Osteoblast (primary cell): Measurements from ENCODE around the gene TFPI. TPM values are rescaled to one million over a fixed set of nuclear protein-coding genes. Genes with fewer than 3 reads are reported as not detected.

ENCODE experiments used
- DNase-seq: peaks from one replicate; pipeline ENCODE4 v3.0.0; 2011; ENCODE audit warnings: low spot score, mixed read lengths; ENCODE audit not compliant: insufficient read length; ENCODE audit errors: missing footprints
- H2AFZ ChIP-seq: 2 replicates; pipeline ENCODE4 v1.6.0; 2011; ENCODE audit warnings: mild to moderate bottlenecking, low read length
- H3K27ac ChIP-seq: 2 replicates; pipeline ENCODE4 v1.5.1; 2011; ENCODE audit warnings: mild to moderate bottlenecking, low read depth, low read length, moderate library complexity
- H3K27me3 ChIP-seq: 2 replicates; pipeline ENCODE4 v1.6.0; 2012; ENCODE audit warnings: mild to moderate bottlenecking, control low read depth, inconsistent platforms, low read length, moderate library complexity; ENCODE audit not compliant: insufficient read depth
- H3K36me3 ChIP-seq: 2 replicates; pipeline ENCODE4 v1.5.1; 2011; ENCODE audit warnings: mild to moderate bottlenecking, low read length, control low read depth, moderate library complexity; ENCODE audit not compliant: insufficient read depth
- H3K4me1 ChIP-seq: 2 replicates; pipeline ENCODE4 v1.5.1; 2011; ENCODE audit warnings: mild to moderate bottlenecking, low read length, control low read depth, moderate library complexity; ENCODE audit not compliant: insufficient read depth
- H3K4me2 ChIP-seq: 2 replicates; pipeline ENCODE4 v1.6.0; 2011; ENCODE audit warnings: mild to moderate bottlenecking, low read length; ENCODE audit not compliant: insufficient read depth
- H3K4me3 ChIP-seq: fragments of 200-600 bp; sonication (generic); 3 replicates; pipeline ENCODE4 v1.5.1; 2012; ENCODE audit warnings: mild to moderate bottlenecking, low read length, inconsistent platforms; ENCODE audit not compliant: insufficient read depth
- H3K79me2 ChIP-seq: 2 replicates; pipeline ENCODE4 v1.6.0; 2012; ENCODE audit warnings: mild to moderate bottlenecking, low read length, control low read depth, inconsistent platforms; ENCODE audit not compliant: insufficient read depth
- H3K9me3 ChIP-seq: 2 replicates; pipeline ENCODE4 v1.5.1; 2011; ENCODE audit warnings: low read depth, low read length, control low read depth
- H4K20me1 ChIP-seq: 2 replicates; pipeline ENCODE4 v1.6.0; 2012; ENCODE audit warnings: mild to moderate bottlenecking, low read length, control low read depth; ENCODE audit not compliant: insufficient read depth
- CTCF ChIP-seq: IDR thresholded peaks from 2 replicates; pipeline ENCODE4 v1.5.1; 2011; ENCODE audit warnings: mild to moderate bottlenecking, low read depth, low read length, moderate library complexity; ENCODE audit errors: extremely low read depth
- total RNA-seq: library from RNA; depleted of rRNA; stranded (reverse); fragments of >200 nt; gene quantifications from 2 replicates; pipeline ENCODE4 v1.2.3, GENCODE V29; 2012

The TFPI gene
- total RNA-seq, 1 donor, result 123 TPM

GRCh38 chr2:187486241-187486640 is 68.0 kb downstream of the TFPI start:
- Histone ChIP-seq H3K4me1 (peaks cover 8% of the 10 kb centered on the region), H3K79me2 (peaks cover 2% of the 10 kb centered on the region), H3K27me3 (no peaks in the 10 kb centered on the region), H3K27ac (no peak overlapping the region), H3K4me2 (no peak overlapping the region), H3K4me3 (no peak overlapping the region), H4K20me1 (no peaks in the 10 kb centered on the region), H3K9me3 (no peaks in the 10 kb centered on the region), H3K36me3 (peaks cover 17% of the 10 kb centered on the region), H2AFZ (no peak overlapping the region)
- no peak for TF ChIP-seq CTCF
- DNase-seq, result no peak

GRCh38 chr2:187485523-187485922 is 68.7 kb downstream of the TFPI start:
- Histone ChIP-seq H3K4me2 (no peak overlapping the region), H3K27ac (no peak overlapping the region), H3K27me3 (no peaks in the 10 kb centered on the region), H3K4me3 (no peak overlapping the region), H3K4me1 (peaks cover 8% of the 10 kb centered on the region), H3K79me2 (no peaks in the 10 kb centered on the region), H4K20me1 (no peaks in the 10 kb centered on the region), H2AFZ (no peak overlapping the region), H3K36me3 (peaks cover 19% of the 10 kb centered on the region), H3K9me3 (no peaks in the 10 kb centered on the region)
- no peak for DNase-seq
- TF ChIP-seq CTCF, result no peak

- H2AFZ ChIP-seq, result no peak overlapping the region
- H3K27ac ChIP-seq, result no peak overlapping the region
- no peak for DNase-seq
- no peaks in the 10 kb centered on the region for H3K27me3 ChIP-seq
- H3K9me3 ChIP-seq, result no peaks in the 10 kb centered on the region
- TF ChIP-seq CTCF, result no peak
- H3K4me1 ChIP-seq, result no peaks in the 10 kb centered on the region
- H3K79me2 ChIP-seq, result no peaks in the 10 kb centered on the region
- no peaks in the 10 kb centered on the region for H4K20me1 ChIP-seq
- peaks cover 23% of the 10 kb centered on the region for H3K36me3 ChIP-seq
- no peak overlapping the region for H3K4me3 ChIP-seq
- H3K4me2 ChIP-seq, result no peak overlapping the region
Observed at GRCh38 chr2:187483537-187483936, 70.7 kb downstream of the TFPI start.

GRCh38 chr2:187482796-187483195 is 71.4 kb downstream of the TFPI start:
- Histone ChIP-seq H3K27ac (no peak overlapping the region), H3K79me2 (no peaks in the 10 kb centered on the region)
- TF ChIP-seq CTCF, result no peak

More at GRCh38 chr2:187482796-187483195, 71.4 kb downstream of the TFPI start:
- H3K9me3 ChIP-seq, result no peaks in the 10 kb centered on the region
- no peak overlapping the region for H3K4me2 ChIP-seq
- H2AFZ ChIP-seq, result no peak overlapping the region
- DNase-seq, result no peak
- no peaks in the 10 kb centered on the region for H3K4me1 ChIP-seq
- H3K36me3 ChIP-seq, result peaks cover 25% of the 10 kb centered on the region
- H3K4me3 ChIP-seq, result no peak overlapping the region
- no peaks in the 10 kb centered on the region for H3K27me3 ChIP-seq
- no peaks in the 10 kb centered on the region for H4K20me1 ChIP-seq
